Measurements from ENCODE around the gene CABP7. TPM values are rescaled to one million over a fixed set of nuclear protein-coding genes. Genes with fewer than 3 reads are reported as not detected.

CABP7 gene
- total and polyA plus RNA-seq, 4 donors = 0.08 TPM; not detected in 3

GRCh38 chr22:29715240-29715639 lies 4.6 kb upstream of the CABP7 start:
- no peak overlapping the region for H3K27ac ChIP-seq (ENCODE audit: low read depth in 1 of 2, low read length in 2 of 2)
- H3K9ac ChIP-seq (ENCODE audit: low read depth in 1 of 2, low read length in 2 of 2) = no peak overlapping the region
- TF ChIP-seq SP1 (IDR thresholded peaks at IDR 0.05) = no peak
- no peak for TF ChIP-seq YY1 (IDR thresholded peaks at IDR 0.05)
- TF ChIP-seq RXRA (IDR thresholded peaks at IDR 0.05) = no peak
- TF ChIP-seq FOXA1 (IDR thresholded peaks at IDR 0.05) = no peak
- no peak for TF ChIP-seq TAF1 (conservative IDR thresholded peaks at IDR 0.05)
- TF ChIP-seq FOXA2 (IDR thresholded peaks at IDR 0.05) = no peak
- TF ChIP-seq NR2F2 (IDR thresholded peaks at IDR 0.05) = no peak
- no peak for TF ChIP-seq GABPA (IDR thresholded peaks at IDR 0.05 in 1 of 2, conservative IDR thresholded peaks at IDR 0.05 in 1 of 2)
- no peak for TF ChIP-seq EGR1 (IDR thresholded peaks at IDR 0.05; ENCODE audit: low read depth in 2 of 2)
- no peak for TF ChIP-seq CTCF (IDR thresholded peaks at IDR 0.05; ENCODE audit: low read depth, low read length, missing input control)
- no peak for TF ChIP-seq HNF4A (conservative IDR thresholded peaks at IDR 0.05)
- no peak for TF ChIP-seq RAD21 (IDR thresholded peaks at IDR 0.05)
- no peak for TF ChIP-seq ATF3 (IDR thresholded peaks at IDR 0.05)
- no peak for TF ChIP-seq HNF4G (IDR thresholded peaks at IDR 0.05)
- TF ChIP-seq JUND (IDR thresholded peaks at IDR 0.05) = no peak
- H3K9me3 ChIP-seq (ENCODE audit: control insufficient read depth in 4 of 4, low read length in 3 of 4) = no peaks in the 10 kb centered on the region
- H3K27me3 ChIP-seq (ENCODE audit: control insufficient read depth in 4 of 4, insufficient read depth in 4 of 4, low read length in 3 of 4) = peaks cover 0 to 4% (median 2%) of the 10 kb centered on the region in 4 donors
- H3K4me3 ChIP-seq (ENCODE audit: low read depth in 1 of 3, low read length in 3 of 3) = no peak overlapping the region
- WGBS = 73% methylated on average over 13 of the region's 13 CpGs
- H3K4me1 ChIP-seq (ENCODE audit: control insufficient read depth in 4 of 4, insufficient read depth in 4 of 4, low read length in 3 of 4) = peaks cover 0 to 4% (median 0%) of the 10 kb centered on the region in 4 donors
- H3K36me3 ChIP-seq (ENCODE audit: control insufficient read depth in 4 of 4, insufficient read depth in 3 of 4, low read depth in 1 of 4, low read length in 3 of 4) = no peaks in the 10 kb centered on the region
- DNase-seq (ENCODE audit: low spot score) = no peak

- no peak for DNase-seq (ENCODE audit: low spot score)
- Histone ChIP-seq H3K36me3 (ENCODE audit: control insufficient read depth in 4 of 4, insufficient read depth in 3 of 4, low read depth in 1 of 4, low read length in 3 of 4) (no peaks in the 10 kb centered on the region), H3K4me1 (ENCODE audit: control insufficient read depth in 4 of 4, insufficient read depth in 4 of 4, low read length in 3 of 4) (peaks cover 0 to 6% (median 1%) of the 10 kb centered on the region in 4 donors), H3K27me3 (ENCODE audit: control insufficient read depth in 4 of 4, insufficient read depth in 4 of 4, low read length in 3 of 4) (peaks cover 0 to 4% (median 2%) of the 10 kb centered on the region in 4 donors), H3K9me3 (ENCODE audit: control insufficient read depth in 4 of 4, low read length in 3 of 4) (no peaks in the 10 kb centered on the region), H3K9ac (ENCODE audit: low read depth in 1 of 2, low read length in 2 of 2) (no peak overlapping the region), H3K27ac (ENCODE audit: low read depth in 1 of 2, low read length in 2 of 2) (no peak overlapping the region), H3K4me3 (ENCODE audit: low read depth in 1 of 3, low read length in 3 of 3) (no peak overlapping the region)
- WGBS = 66% methylated on average over 5 of the region's 5 CpGs
- no peak for TF ChIP-seq ATF3 (IDR thresholded peaks at IDR 0.05)
- no peak for TF ChIP-seq FOXA1 (IDR thresholded peaks at IDR 0.05)
- TF ChIP-seq RAD21 (IDR thresholded peaks at IDR 0.05) = no peak
- no peak for TF ChIP-seq HNF4A (conservative IDR thresholded peaks at IDR 0.05)
- TF ChIP-seq GABPA (IDR thresholded peaks at IDR 0.05 in 1 of 2, conservative IDR thresholded peaks at IDR 0.05 in 1 of 2) = no peak
- TF ChIP-seq YY1 (IDR thresholded peaks at IDR 0.05) = no peak
- TF ChIP-seq EGR1 (IDR thresholded peaks at IDR 0.05; ENCODE audit: low read depth in 2 of 2) = no peak
- no peak for TF ChIP-seq REST (IDR thresholded peaks at IDR 0.05)
- no peak for TF ChIP-seq NR2F2 (IDR thresholded peaks at IDR 0.05)
- TF ChIP-seq CTCF (IDR thresholded peaks at IDR 0.05; ENCODE audit: low read depth, low read length, missing input control) = no peak
- no peak for TF ChIP-seq FOXA2 (IDR thresholded peaks at IDR 0.05)
- no peak for TF ChIP-seq RXRA (IDR thresholded peaks at IDR 0.05)
- no peak for TF ChIP-seq HNF4G (IDR thresholded peaks at IDR 0.05)
- TF ChIP-seq SP1 (IDR thresholded peaks at IDR 0.05) = no peak
- no peak for TF ChIP-seq MAX (IDR thresholded peaks at IDR 0.05)
These were observed 4.1 kb upstream of the CABP7 start for GRCh38 chr22:29715705-29716104.
